GM18517 (cell line): Measurements from ENCODE around the gene ZNF800.
A peak's percentile ranks its signal among the peaks of the same experiment; 100 is the strongest.
"Not testable (repeated sequence)": the region's sequence is repeated elsewhere in the genome, so short reads cannot be mapped to it uniquely, and the experiment has no call there.

Source experiments
- ATAC-seq: cut with Tn5 transposase; IDR thresholded peaks from one replicate; pipeline ENCODE4 v1.9.1; 2021; ENCODE audit warnings: mild to moderate bottlenecking, moderate library complexity; ENCODE audit not compliant: unreplicated experiment

ZNF800 gene

GRCh38 chr7:127392566-127393367 is at the start of gene ZNF800:
Gene ZNF800, minus strand, starts transcription at chr7:127392708. Its CDS starts 1,151 bp downstream, at chr7:127391557.
- peak; percentile 75 for ATAC-seq

- no peak for ATAC-seq
Measured at GRCh38 chr7:127440206-127440605, 47.7 kb upstream of the ZNF800 start.

- no peak for ATAC-seq
Measured at GRCh38 chr7:127438836-127439235, 46.3 kb upstream of the ZNF800 start.

GRCh38 chr7:127437837-127438236 is 45.3 kb upstream of the ZNF800 start:
- ATAC-seq = no peak

GRCh38 chr7:127437241-127437640 is 44.7 kb upstream of the ZNF800 start:
- no peak for ATAC-seq

GRCh38 chr7:127429281-127429680 is 36.8 kb upstream of the ZNF800 start:
- not testable (repeated sequence) for ATAC-seq

GRCh38 chr7:127419196-127419595 is 26.7 kb upstream of the ZNF800 start:
- ATAC-seq = no peak

GRCh38 chr7:127418459-127418858 is 26.0 kb upstream of the ZNF800 start:
- no peak for ATAC-seq

GRCh38 chr7:127417346-127417745 is 24.8 kb upstream of the ZNF800 start:
- peak; percentile 89 for ATAC-seq

- no peak for ATAC-seq
Measured at GRCh38 chr7:127415060-127415742, 22.7 kb upstream of the ZNF800 start.

GRCh38 chr7:127413962-127414361 is 21.5 kb upstream of the ZNF800 start:
- ATAC-seq = peak; percentile 62

GRCh38 chr7:127413326-127413725 is 20.8 kb upstream of the ZNF800 start:
- no peak for ATAC-seq

- no peak for ATAC-seq
Measured at GRCh38 chr7:127411176-127411575, 18.7 kb upstream of the ZNF800 start.

GRCh38 chr7:127409629-127410028 is 17.1 kb upstream of the ZNF800 start:
- ATAC-seq = no peak

- peak; percentile 74 for ATAC-seq
Measured at GRCh38 chr7:127404286-127405072, 12.0 kb upstream of the ZNF800 start.

- no peak for ATAC-seq
Measured at GRCh38 chr7:127396184-127396583, 3.7 kb upstream of the ZNF800 start.

GRCh38 chr7:127395104-127395503 is 2.6 kb upstream of the ZNF800 start:
- ATAC-seq = not testable (repeated sequence)

GRCh38 chr7:127393368-127394058 is 1.0 kb upstream of the ZNF800 start:
- no peak for ATAC-seq

- ATAC-seq = no peak
Measured at GRCh38 chr7:127392182-127392565, 334 bp downstream of the ZNF800 start.

GRCh38 chr7:127391591-127392181 is 822 bp downstream of the ZNF800 start:
- ATAC-seq = peak; percentile 47
